VCaP (cell line): ENCODE results near the gene MRPL10.

ENCODE experiments used
- H3K27ac ChIP-seq: fragments of 450-650 bp; 2 replicates; pipeline ENCODE4 v1.5.1; 2017
- CTCF ChIP-seq: fragments of 450-650 bp; conservative IDR thresholded peaks from 2 replicates; pipeline ENCODE4 v1.5.1; 2017; ENCODE audit warnings: mild to moderate bottlenecking, moderate library complexity

MRPL10 gene

GRCh38 chr17:47810901-47811635, 20.3 kb downstream of the MRPL10 start:
- TF ChIP-seq CTCF = no peak
- H3K27ac ChIP-seq = peak overlapping the region; percentile 59

GRCh38 chr17:47810200-47810821, 21.0 kb downstream of the MRPL10 start:
- no peak for TF ChIP-seq CTCF
- peak overlapping the region; percentile 59 for H3K27ac ChIP-seq

GRCh38 chr17:47808830-47809480, 22.4 kb downstream of the MRPL10 start:
- TF ChIP-seq CTCF = no peak
- H3K27ac ChIP-seq = peak overlapping the region; percentile 59; the same call in 1 of the 2 replicates

- no peak for TF ChIP-seq CTCF
Observed at GRCh38 chr17:47808036-47808829, 23.1 kb downstream of the MRPL10 start.

GRCh38 chr17:47807421-47807820, 23.9 kb downstream of the MRPL10 start:
- TF ChIP-seq CTCF = no peak
- H3K27ac ChIP-seq = no peak overlapping the region

More at GRCh38 chr17:47808036-47808829, 23.1 kb downstream of the MRPL10 start:
- no peak overlapping the region for H3K27ac ChIP-seq

- H3K27ac ChIP-seq = no peak overlapping the region
- TF ChIP-seq CTCF = no peak
Observed at GRCh38 chr17:47806913-47807255, 24.5 kb downstream of the MRPL10 start.
